ENCODE results near the gene NFAT5.

DNA sequence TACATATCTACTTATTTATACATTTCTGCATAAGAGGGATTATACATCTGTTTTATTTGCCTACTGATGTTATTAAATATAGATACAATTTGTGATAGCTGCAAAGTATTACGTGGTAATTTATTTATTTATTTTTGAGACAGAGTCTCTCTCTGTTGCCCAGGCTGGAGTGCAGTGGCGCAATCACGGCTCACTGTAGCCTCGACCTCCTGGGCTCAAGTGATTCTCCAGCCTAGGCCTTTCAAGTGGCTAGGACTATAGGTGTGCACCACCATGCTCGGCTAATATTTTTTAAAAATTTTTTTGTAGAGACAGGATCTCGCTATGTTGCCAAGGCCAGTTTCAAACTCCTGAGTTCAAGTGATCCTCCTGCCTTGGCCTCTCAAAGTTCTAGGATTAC, 35.5 kb downstream of the NFAT5 start:
- TF ChIP-seq, protein P1, sequence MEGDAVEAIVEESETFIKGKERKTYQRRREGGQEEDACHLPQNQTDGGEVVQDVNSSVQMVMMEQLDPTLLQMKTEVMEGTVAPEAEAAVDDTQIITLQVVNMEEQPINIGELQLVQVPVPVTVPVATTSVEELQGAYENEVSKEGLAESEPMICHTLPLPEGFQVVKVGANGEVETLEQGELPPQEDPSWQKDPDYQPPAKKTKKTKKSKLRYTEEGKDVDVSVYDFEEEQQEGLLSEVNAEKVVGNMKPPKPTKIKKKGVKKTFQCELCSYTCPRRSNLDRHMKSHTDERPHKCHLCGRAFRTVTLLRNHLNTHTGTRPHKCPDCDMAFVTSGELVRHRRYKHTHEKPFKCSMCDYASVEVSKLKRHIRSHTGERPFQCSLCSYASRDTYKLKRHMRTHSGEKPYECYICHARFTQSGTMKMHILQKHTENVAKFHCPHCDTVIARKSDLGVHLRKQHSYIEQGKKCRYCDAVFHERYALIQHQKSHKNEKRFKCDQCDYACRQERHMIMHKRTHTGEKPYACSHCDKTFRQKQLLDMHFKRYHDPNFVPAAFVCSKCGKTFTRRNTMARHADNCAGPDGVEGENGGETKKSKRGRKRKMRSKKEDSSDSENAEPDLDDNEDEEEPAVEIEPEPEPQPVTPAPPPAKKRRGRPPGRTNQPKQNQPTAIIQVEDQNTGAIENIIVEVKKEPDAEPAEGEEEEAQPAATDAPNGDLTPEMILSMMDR (IDR thresholded peaks at IDR 0.05) = no peak
- no peak for TF ChIP-seq POLR2A (IDR thresholded peaks at IDR 0.05)
